ENCODE data around the gene WIPF3. TPM values are rescaled to one million over a fixed set of nuclear protein-coding genes. Genes with fewer than 3 reads are reported as not detected.
A peak's percentile ranks its signal among the peaks of the same experiment; 100 is the strongest.

WIPF3 gene
- total RNA-seq, 1 donor from 2014 or later = 0.65 TPM

GRCh38 chr7:29951206-29951605, 144.9 kb downstream of the WIPF3 start:
- Mint-ChIP-seq H3K4me3 (ENCODE audit: unreplicated experiment) (no peak overlapping the region), H3K4me1 (ENCODE audit: low read depth) (peaks cover 12% of the 10 kb centered on the region), H3K36me3 (ENCODE audit: low read depth) (peaks cover 34% of the 10 kb centered on the region), H3K27ac (ENCODE audit: unreplicated experiment) (no peak overlapping the region), H3K9me3 (ENCODE audit: low read depth) (no peaks in the 10 kb centered on the region), H3K27me3 (ENCODE audit: low read depth) (no peaks in the 10 kb centered on the region)
- TF ChIP-seq, protein P1, sequence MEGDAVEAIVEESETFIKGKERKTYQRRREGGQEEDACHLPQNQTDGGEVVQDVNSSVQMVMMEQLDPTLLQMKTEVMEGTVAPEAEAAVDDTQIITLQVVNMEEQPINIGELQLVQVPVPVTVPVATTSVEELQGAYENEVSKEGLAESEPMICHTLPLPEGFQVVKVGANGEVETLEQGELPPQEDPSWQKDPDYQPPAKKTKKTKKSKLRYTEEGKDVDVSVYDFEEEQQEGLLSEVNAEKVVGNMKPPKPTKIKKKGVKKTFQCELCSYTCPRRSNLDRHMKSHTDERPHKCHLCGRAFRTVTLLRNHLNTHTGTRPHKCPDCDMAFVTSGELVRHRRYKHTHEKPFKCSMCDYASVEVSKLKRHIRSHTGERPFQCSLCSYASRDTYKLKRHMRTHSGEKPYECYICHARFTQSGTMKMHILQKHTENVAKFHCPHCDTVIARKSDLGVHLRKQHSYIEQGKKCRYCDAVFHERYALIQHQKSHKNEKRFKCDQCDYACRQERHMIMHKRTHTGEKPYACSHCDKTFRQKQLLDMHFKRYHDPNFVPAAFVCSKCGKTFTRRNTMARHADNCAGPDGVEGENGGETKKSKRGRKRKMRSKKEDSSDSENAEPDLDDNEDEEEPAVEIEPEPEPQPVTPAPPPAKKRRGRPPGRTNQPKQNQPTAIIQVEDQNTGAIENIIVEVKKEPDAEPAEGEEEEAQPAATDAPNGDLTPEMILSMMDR (IDR thresholded peaks at IDR 0.05) = no peak
- DNase-seq (ENCODE audit: low spot score) = no peak

DNA sequence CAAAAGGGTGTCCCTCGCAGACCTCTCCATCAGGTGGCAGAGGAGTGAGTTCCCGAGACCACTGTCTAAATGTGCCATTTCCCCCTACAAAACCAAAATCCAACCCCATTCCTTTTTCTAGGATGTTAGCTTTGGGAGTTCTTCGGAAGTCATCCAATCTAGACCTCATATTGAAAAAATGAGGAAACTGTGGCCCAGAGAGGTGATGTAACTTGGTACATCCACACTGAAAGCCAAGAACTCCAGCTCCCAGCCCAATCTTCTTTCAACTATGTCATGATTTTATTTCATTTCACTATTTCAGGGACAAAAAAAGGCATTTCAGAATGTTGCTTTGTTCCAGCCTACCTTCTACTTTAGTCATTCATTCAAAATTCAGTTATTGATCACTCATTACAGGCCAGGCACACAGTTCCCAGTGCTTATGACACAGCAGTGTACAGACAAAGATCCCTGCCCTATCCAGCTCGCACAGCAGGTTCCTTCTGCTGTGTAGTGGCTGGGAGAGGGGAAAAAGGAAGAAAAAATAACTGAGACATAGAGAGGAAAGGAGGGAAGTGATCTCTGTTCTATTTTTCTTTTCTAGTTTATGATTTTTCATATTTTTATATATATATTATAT, 147.5 kb downstream of the WIPF3 start:
- Mint-ChIP-seq H3K36me3 (ENCODE audit: low read depth) (peaks cover 27% of the 10 kb centered on the region), H3K4me3 (ENCODE audit: unreplicated experiment) (no peak overlapping the region), H3K27ac (ENCODE audit: unreplicated experiment) (peak overlapping the region; percentile 79), H3K27me3 (ENCODE audit: low read depth) (no peaks in the 10 kb centered on the region), H3K9me3 (ENCODE audit: low read depth) (no peaks in the 10 kb centered on the region), H3K4me1 (ENCODE audit: low read depth) (peaks cover 9% of the 10 kb centered on the region)
- no peak for DNase-seq (ENCODE audit: low spot score)
- TF ChIP-seq, protein P1 (IDR thresholded peaks at IDR 0.05) = peak; percentile 14

- Mint-ChIP-seq H3K9me3 (ENCODE audit: low read depth) (no peaks in the 10 kb centered on the region), H3K36me3 (ENCODE audit: low read depth) (peaks cover 31% of the 10 kb centered on the region), H3K27ac (ENCODE audit: unreplicated experiment) (no peak overlapping the region), H3K27me3 (ENCODE audit: low read depth) (no peaks in the 10 kb centered on the region), H3K4me3 (ENCODE audit: unreplicated experiment) (no peak overlapping the region), H3K4me1 (ENCODE audit: low read depth) (peaks cover 9% of the 10 kb centered on the region)
- no peak for DNase-seq (ENCODE audit: low spot score)
- TF ChIP-seq, protein P1 (IDR thresholded peaks at IDR 0.05) = no peak
Measured at GRCh38 chr7:29955075-29955792, 148.9 kb downstream of the WIPF3 start.

DNA sequence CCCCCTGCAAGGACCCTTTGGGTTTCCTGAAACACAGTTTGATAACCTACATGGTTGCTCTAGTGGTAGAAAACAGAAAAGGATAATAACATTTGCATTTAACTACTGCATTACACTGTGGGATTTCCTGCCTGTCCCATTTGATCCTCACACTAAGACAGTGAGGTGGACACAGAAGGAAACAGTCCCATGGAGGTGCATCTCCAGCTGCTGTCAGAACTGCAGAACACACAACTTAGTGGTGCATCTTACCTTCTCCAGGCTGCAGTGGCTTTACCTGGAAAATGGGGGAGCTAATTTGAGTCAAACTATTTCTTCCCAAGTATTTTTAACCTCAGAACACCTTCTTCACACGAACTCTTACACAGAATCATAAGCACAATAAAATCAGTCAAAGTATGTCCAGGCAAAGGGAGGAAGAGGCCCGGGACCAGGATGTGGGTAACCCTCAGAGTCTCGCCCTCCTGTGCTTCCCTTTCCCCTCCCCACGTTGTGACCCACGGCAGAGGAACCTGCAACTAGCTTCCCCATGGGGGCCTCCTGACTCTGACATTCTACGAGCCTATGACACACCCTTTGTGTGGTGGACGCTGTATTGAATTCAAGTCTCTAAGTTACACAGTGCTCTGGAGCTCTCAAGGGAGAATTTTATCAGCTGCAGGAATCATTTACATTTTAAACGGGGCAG, 149.6 kb downstream of the WIPF3 start:
- Mint-ChIP-seq H3K4me1 (ENCODE audit: low read depth) (peaks cover 9% of the 10 kb centered on the region), H3K4me3 (ENCODE audit: unreplicated experiment) (no peak overlapping the region), H3K27me3 (ENCODE audit: low read depth) (no peaks in the 10 kb centered on the region), H3K9me3 (ENCODE audit: low read depth) (no peaks in the 10 kb centered on the region), H3K36me3 (ENCODE audit: low read depth) (peaks cover 31% of the 10 kb centered on the region), H3K27ac (ENCODE audit: unreplicated experiment) (no peak overlapping the region)
- no peak for DNase-seq (ENCODE audit: low spot score)
- TF ChIP-seq, protein P1 (IDR thresholded peaks at IDR 0.05) = no peak

GRCh38 chr7:29956487-29956836, 150.2 kb downstream of the WIPF3 start:
- TF ChIP-seq, protein P1 (IDR thresholded peaks at IDR 0.05) = no peak
- peaks cover 28% of the 10 kb centered on the region for H3K36me3 Mint-ChIP-seq (ENCODE audit: low read depth)
- peaks cover 9% of the 10 kb centered on the region for H3K4me1 Mint-ChIP-seq (ENCODE audit: low read depth)
- no peak overlapping the region for H3K27ac Mint-ChIP-seq (ENCODE audit: unreplicated experiment)
- DNase-seq (ENCODE audit: low spot score) = no peak
- H3K4me3 Mint-ChIP-seq (ENCODE audit: unreplicated experiment) = no peak overlapping the region
- no peaks in the 10 kb centered on the region for H3K27me3 Mint-ChIP-seq (ENCODE audit: low read depth)
- H3K9me3 Mint-ChIP-seq (ENCODE audit: low read depth) = no peaks in the 10 kb centered on the region
